GM18519 (cell line): ENCODE measurements around the gene INSC.

ENCODE experiments used
- ATAC-seq: cut with Tn5 transposase; IDR thresholded peaks from one replicate; pipeline ENCODE4 v1.9.1; 2021; ENCODE audit warnings: mild to moderate bottlenecking, moderate library complexity; ENCODE audit not compliant: unreplicated experiment, low FRiP score

Gene INSC

DNA sequence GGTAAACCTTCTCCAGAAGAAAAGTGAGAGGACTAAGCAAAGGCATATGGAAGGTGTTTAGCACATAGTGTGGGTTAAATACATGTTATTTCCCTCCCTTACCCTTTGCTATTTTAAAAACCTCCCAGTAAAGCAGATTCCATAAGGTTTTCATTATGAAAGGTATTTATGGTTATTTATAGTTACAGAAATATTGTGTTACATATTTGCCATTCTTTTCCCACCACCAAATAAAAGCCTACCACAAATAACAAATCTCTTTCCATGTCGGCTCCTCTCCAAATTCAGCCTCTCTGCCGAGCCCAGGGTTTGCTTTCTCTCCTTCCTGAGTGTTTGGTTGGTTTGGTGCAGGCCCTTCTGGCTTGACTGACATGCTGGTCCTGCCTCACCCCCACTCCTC, 64.4 kb downstream of the INSC start:
- no peak for ATAC-seq

DNA sequence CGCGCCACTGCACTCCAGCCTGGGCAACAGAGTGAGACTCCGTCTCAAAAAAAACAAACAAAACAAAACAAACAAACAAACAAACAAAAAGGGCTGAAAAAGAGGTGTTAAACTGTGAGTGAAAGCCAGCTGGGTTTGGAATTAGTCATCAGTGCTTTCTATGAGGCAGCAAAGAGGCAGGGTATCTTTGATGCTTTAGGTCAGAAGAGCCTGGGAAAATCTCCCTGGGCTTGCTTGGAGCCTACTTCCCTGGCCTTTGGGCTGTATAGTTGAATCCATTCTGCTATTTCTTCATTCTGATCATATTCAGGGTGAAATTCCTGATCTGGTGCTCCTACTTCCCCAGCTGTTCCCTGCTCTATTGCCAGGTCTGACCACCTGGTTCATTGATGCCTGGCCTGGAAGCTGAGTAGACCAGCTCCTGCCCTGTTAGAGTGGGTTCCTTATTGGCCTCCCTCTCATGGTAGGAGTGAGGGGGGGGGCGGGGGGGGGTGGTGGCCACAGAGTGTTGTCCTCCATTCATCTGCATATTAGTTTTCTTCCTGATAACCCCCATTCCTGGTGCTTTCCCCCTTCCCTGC, 65.6 kb downstream of the INSC start:
- ATAC-seq = no peak

DNA sequence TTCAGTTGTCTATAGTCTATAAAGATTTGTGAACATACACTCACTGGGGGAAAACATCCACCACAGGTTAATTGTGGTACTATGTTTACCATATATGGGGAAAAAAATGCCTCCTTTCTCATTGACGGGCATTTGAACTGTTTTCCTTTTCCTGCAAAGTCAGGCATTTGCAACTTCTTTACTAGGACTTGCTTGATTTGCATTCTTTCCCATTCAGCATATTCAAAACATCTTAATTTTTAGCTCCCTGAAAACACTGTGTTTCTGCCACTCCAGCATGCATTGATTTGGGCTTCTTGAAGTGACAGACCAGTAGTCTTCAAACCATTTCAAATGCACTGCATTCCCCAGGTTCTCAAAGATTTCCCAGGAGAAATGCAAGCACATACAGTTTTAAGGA, 67.6 kb downstream of the INSC start:
- no peak for ATAC-seq

DNA sequence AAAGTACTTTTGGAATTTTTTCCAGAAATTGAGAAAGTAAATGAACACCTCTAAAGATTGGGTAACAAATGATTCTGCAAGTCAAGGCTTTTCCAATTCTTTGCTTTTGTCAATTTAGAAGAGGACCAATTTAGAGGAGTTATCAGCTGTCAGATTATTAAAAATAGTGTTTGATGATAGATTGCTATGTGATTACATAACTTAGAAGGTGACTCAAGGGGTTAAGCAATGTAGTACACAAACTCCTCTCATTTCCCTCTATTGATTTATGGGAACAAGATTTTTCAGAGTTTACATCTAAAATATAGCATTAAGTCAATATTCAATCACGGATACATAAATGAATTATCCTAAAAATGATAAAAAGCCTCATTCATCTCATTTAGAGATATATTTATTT, 70.3 kb downstream of the INSC start:
- ATAC-seq = no peak

DNA sequence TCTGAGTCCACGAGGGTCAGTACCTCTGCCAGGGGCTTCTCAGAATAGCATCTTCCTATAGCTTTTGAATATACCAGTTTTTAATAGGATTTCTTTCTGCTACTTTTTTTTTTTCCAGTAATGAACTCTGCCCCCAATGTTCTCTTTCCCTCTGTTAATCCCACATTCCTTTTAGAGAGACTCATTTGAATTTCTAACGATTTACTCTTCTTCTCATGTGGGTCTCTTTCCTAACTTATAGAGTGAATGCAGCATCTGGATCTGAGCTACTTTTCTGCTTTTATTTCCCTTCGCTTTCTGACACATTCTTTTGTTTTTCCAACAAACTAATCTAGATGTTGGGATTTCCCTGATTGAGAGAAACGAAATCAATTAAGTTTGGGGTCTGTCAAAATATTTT, 71.4 kb downstream of the INSC start:
- ATAC-seq = no peak

DNA sequence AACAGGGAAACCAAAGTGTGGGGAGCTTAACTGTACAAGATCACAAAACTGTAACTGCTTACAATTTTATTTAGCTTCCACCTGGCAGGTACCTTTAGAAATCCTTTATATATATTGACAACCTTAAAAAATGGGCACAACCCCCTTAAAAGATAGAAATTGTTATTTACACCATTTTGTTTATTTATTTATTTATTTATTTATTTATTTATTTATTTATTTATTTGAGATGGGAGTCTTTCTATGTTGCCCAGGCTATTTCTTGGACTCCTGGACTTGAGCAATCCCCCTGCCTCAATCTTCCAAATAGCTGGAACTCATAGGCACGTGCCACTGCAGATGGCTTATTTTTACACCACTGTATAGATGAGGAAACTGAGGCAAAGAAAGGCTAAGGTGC, 74.5 kb downstream of the INSC start:
- no peak for ATAC-seq

DNA sequence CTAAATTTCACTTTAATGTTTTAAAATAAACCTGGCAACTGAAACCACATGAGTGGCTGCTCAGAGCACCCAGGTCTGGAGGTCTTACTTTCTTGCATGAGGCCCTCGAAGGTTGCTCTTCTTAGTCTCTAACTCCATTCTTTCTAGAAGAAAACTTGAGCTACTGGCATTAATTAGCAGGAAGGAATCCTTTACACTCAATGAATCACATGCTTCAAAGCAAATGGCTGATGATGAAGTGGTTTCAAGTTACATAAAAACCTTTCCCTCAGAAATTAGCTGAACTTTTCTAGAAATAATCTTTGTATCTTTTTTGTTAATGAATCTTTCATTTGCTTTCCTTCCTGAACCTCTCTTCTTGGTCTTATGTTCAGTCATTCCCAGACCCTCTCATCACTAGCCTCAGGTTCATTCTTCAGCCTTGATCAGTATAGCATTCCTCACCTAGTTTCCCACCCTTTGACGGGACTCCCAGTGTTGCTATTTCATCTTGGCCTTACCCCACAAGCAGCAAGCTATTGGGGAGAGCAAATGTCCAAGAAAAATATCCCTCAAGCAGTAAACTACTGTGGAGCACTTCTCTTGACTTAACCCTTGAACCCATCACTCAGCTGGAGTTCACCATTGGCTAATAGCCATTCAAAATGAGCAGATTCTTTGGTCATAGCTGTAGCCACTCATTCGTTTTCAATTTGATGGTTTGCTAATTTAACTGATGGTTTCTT, 75.1 kb downstream of the INSC start:
- no peak for ATAC-seq

DNA sequence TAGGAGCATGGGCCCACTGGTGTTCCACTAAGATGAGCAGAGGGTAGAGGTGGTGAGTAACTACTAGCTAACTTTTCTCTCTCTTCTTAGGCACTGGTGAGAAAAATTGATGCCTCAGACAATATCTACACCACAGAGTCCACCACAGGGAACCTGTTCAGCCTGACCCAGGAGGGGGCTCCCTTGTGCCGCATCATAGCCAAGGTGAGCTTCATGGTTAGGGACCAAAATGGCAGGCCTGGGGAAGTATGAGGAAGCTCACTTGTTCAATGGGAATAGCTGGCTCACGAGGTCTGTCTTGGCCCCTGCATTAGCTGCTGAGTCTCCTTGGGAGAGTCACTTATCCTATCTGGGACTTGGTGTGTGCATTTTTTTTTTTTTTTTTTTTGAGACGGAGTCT, 75.9 kb downstream of the INSC start:
- no peak for ATAC-seq

DNA sequence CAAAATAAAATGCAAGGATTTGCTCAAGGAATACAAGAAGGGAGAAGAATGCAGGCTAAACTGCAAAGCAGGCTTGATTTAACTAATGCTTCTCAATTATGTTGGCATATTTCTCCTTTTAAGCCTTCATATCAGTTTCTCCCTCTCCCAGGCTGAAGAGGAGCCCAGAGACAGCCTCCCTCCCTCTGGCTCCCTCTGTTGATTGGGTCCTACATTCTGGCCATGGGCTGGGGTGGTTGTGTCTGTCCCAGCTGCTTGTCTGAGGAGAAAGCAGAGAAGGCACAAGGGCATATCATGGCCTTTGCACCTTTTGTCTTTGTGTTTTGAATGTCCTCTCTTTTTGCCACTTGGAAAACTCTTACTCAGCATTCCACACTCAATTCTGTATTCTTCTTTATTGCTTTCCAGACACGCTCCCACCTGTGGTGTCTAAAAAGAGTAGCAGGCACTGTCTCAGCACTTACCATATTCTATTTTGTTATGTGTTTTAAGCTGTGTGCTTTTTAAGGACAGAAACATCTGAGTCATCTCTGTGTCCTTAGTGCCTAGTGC, 77.4 kb downstream of the INSC start:
- no peak for ATAC-seq

DNA sequence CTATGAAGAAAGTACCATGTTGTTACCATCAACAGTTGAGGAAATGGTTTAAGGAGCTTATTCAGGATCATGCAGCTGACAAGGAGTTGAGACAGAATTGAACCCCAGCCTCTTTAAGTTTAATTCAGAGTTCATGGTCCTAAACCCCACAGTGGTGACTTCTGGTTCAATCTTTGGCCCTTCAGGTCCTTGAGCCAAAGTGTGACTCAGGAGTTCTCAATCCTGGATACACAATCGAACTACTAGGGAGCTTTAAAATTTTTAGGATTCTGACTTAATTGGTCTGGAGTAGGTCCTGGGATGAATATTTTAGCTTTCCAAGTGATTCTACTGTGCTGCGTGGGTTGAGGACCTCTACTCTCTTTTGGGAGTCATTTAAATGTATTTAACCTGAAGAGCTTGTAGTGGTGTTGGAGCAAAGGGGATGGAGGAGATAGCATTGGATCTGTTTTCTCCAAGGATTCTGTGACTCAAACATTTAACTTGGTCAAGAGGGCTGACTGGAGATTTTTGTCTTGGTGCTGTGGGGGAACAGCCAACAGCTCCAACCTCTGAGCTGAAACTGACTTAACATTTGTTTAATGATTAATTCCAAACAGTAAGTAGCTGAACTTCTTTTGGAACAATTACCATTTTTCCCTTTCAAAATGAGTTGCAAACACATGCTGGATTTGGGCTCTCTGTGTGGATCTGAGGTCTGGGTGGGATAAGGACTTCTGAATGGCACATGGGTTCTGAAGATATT, 80.1 kb downstream of the INSC start:
- ATAC-seq = no peak

DNA sequence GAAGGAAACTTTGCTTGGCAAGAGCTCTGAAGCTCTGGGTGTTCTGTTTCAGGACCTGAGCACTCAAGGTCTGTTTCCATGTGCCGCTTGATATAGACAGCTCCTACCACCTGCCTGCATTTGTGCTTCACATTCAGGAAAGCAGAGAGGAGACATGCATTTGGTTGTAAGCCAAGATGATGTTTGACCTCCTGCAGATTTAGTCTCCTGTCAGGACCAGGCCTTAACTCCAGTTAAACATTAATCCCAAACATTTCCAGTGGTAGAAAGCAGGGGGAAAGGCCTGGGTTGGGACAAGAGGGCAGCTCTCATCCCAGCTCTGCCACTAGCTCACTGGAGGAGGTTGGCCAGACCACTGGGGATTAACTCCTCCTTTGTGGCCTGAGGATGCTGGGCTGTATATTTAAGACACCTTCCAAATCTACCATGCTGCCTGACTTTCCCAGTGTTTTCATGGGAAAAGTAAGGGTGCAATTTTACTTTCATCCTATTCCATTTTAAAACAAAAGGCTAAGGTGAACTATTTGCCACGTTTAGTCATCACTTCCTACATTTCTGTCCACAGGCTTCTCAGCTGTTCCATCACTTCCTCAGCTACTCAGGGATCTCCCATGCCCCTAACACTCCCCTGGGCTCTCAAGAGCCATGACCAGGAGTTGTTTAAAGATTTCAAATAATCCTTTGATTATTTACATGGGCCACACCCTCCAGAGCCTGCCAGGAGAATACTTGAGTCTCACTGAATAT, 80.9 kb downstream of the INSC start:
- ATAC-seq = no peak

DNA sequence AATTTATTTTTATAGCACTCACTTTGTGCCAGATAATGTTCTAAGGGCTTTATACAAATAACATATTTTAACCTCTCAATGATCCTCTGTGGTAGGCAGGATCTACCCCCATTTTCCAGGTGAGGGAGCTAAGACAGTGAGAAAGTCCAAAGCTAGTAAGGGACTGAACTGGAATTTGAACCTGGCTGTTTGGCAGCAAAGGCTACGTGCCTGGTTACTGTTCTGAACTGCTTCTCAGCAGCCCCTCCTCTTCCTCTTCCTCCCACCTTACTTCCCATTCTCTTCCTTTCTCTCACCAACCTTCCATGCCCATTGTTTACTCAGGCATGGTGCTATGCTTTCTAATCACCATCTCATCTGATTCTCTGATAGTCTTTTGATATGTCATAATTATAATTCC, 82.0 kb downstream of the INSC start:
- ATAC-seq = no peak

DNA sequence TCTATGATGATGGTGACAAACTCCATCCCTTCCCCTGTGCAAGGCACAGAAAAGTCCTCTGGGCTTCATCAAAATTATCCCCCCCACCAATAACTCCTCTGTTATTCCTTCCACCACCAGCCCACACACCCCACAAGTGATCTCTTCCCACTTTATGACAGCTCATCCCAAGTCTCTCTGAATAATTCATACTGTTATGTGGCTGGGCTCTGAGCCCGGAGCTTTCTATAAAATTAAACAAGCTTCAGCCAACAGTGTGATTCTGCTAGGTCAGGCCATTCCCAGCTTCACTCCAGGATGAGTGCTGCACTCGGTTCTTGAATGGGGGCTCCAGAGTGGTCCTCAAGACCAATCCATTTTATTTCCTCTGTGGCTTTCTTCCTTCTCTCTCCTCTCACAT, 83.0 kb downstream of the INSC start:
- ATAC-seq = no peak

DNA sequence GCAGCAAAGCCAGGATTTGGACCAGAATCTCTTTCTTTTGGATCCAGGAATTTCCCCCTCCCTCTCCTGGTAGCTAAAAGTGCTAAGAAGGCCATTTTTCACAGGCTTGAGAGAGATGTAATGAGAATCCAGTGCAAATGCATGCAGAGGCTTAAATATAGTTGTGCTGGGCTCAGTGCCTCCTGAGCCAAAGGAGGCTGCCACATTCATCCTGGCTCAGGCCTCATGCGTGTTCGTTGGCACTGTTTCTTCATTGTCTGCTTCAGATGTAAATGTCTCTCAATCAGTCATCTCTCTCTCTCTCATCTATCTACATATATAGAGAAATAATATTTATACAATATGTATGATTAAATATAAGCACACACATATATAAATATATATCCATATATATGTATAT, 83.6 kb downstream of the INSC start:
- no peak for ATAC-seq

DNA sequence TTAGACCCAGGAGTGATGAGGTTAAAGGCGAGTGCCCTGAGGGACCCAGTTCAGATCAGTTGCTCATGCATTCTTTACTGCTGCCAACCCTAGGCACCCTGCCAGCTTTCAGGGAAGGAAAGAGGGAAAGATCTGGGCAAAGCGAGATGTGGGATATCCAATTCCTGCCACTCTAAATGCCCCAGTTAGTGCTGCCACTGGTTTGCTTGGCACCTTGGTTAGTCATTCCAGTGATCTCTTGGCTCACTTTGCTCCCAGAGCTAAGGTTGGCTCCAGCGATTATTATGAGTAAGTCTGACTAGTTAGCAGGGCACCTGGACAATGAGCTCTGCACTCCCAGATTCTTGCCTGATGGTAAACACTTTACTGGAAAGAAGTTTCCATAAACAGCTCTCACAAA, 85.0 kb downstream of the INSC start:
- no peak for ATAC-seq

DNA sequence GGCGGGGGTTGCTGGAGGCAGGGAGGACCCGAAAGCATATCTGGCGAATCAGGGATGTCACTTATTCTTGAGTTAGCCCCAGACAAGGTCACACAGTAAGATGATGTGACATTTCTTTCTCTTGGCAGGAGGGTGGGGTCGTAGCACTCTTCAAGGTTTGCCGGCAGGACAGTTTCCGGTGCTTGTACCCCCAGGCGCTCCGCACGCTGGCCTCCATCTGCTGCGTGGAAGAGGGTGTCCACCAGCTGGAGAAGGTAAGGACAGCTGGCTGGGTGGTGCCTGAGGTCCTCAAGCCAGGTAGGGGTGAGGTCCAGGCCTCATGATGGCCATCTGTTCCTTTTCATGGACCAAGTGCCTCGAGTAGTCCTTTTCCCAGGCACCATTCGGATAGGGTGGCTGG, 86.0 kb downstream of the INSC start:
- ATAC-seq = no peak

DNA sequence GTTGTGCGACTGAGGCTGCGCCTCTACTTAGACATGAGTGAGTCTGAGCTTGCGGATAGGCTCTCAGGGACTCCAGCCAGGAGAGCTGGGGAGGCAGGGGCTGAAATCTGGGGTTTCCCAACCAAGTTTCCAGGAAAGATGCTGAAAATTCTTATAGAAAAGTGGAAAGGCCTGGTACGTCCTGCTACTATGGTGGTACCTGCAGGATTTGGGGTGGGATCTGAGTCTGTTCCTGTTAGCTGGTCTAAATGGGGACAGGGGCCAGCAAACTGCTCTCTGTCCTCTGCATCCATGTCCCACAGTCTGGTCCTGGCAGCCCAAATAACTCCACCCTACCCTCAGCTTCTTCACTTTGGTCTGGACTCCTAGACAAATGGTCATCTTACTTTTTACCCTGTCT, 86.9 kb downstream of the INSC start:
- ATAC-seq = no peak

DNA sequence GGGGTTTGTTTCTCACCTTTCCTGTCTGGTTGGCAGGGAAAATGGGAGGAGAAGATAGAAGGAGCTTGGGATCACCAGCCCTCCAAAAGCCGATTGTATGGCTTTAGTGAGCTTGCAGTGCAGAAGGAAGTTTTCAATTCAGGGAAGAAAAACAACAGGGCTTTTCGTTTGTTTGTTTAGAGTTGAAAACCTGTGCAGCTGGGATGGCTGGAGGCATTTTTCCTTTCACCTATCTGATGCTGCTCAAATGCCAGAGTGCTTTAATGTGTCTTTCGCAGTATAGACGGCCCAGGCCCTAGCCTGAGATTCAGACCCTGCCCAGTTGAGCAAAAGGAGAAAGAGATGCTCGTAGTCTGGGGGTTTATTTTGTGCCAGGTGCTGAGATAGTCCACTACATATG, 87.9 kb downstream of the INSC start:
- ATAC-seq = no peak

DNA sequence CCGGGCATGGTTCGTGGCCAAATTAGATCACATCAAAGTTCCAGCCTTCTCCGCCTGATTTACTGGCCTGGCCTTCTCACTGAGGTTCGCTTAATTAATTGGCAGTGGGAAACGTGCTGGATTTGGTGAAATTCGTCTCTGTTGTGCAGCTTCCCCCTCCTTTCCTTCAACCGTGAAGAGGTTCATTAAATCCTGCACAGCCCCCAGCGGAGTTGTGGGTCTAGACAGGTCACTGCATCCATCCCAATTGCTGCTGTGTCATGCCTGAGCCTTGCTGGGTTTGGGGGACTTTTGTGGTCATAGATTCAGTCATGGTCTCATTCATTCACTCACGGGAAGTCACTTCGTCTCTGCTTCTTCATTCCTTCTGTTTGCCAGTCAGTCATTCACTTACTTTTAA, 90.0 kb downstream of the INSC start:
- ATAC-seq = no peak

DNA sequence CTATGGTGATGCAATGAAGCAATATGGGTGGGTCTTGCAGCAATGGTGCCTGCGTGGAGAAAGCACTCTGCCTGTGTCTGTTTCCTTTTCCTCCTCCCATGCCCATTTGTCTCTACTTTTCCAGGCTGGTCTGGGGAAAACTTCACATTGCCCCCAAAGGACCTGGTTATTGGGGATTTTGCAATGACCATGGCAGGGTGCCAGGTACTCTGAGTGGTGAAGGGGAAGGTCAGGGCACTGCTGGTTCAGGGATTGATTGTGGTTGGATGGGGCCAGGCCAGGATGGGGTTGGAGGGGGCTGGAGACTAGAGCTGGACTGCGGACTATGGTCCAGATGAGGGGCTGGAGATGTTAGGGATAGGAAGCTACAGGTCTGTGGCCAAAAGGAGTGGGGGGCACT, 92.1 kb downstream of the INSC start:
- ATAC-seq = no peak
